OCI-LY7 (cell line): ENCODE results near the gene MTNR1B. TPM values are rescaled to one million over a fixed set of nuclear protein-coding genes. Genes with fewer than 3 reads are reported as not detected.

ENCODE experiments used
- BruUV-seq: library from RNA; stranded (reverse); fragments of 400-500 nt; replicated peaks from 2 replicates; lab custom pipeline; 2021; lab: Mats Ljungman, UMichigan
- CTCF ChIA-PET: fragments of 300-600 bp; sonication (Branson Sonifier 250); formaldehyde crosslinking; loops from one replicate; lab custom pipeline; 2022; ENCODE audit warnings: antibody characterized with exemption; ENCODE audit not compliant: unreplicated experiment; lab: Charles Lee
- POLR2A ChIA-PET: fragments of 300-600 bp; sonication (Branson Sonifier 250); formaldehyde crosslinking; loops from one replicate; lab custom pipeline; 2022; ENCODE audit warnings: antibody characterized with exemption; lab: Charles Lee
- DNase-seq: peaks from one replicate; pipeline ENCODE4 v3.0.0-alpha.2; 2015; ENCODE audit warnings: low spot score
- H2AFZ ChIP-seq: fragments of 200-600 bp; sonication (generic), shearing (Covaris generic); 2 replicates; pipeline ENCODE4 v1.6.1; 2014; ENCODE audit warnings: mild to moderate bottlenecking, antibody characterized with exemption, low read length, moderate library complexity
- H3K27ac ChIP-seq: fragments of 200-600 bp; sonication (generic); 2 replicates; pipeline ENCODE4 v1.5.1; 2014; ENCODE audit warnings: mixed run types, low read depth, mild to moderate bottlenecking, moderate library complexity, low read length, inconsistent platforms; ENCODE audit not compliant: poor library complexity, severe bottlenecking
- H3K36me3 ChIP-seq: fragments of 200-600 bp; sonication (generic); 2 replicates; pipeline ENCODE4 v1.6.1; 2014; ENCODE audit warnings: mild to moderate bottlenecking, antibody characterized with exemption, low read length, moderate library complexity, mixed read lengths; ENCODE audit not compliant: insufficient read depth
- H3K4me1 ChIP-seq: fragments of 200-600 bp; sonication (generic); 2 replicates; pipeline ENCODE4 v1.5.1; 2014; ENCODE audit warnings: mild to moderate bottlenecking, low read length; ENCODE audit not compliant: insufficient read depth, poor library complexity, severe bottlenecking
- H3K4me2 ChIP-seq: fragments of 200-600 bp; sonication (generic); 2 replicates; pipeline ENCODE4 v1.6.1; 2014; ENCODE audit warnings: mild to moderate bottlenecking, low read length
- H3K4me3 ChIP-seq: fragments of 200-600 bp; sonication (generic); 2 replicates; pipeline ENCODE4 v1.5.1; 2014; ENCODE audit warnings: mild to moderate bottlenecking, low read depth, low read length; ENCODE audit not compliant: poor library complexity, severe bottlenecking
- H3K79me2 ChIP-seq: fragments of 200-600 bp; sonication (generic); 2 replicates; pipeline ENCODE4 v1.6.1; 2016; ENCODE audit warnings: low read depth, mild to moderate bottlenecking, low read length, moderate library complexity, mixed read lengths; ENCODE audit not compliant: insufficient read depth
- H3K9me2 ChIP-seq: fragments of 200-600 bp; sonication (generic); 2 replicates; pipeline ENCODE4 v1.6.1; 2016; ENCODE audit warnings: mild to moderate bottlenecking, low read length, mixed read lengths; ENCODE audit not compliant: insufficient read depth
- H3K9me3 ChIP-seq: fragments of 200-600 bp; sonication (generic); 2 replicates; pipeline ENCODE4 v1.6.1; 2014; ENCODE audit warnings: mild to moderate bottlenecking, mixed run types, low read length, mixed read lengths
- H4K20me1 ChIP-seq: fragments of 200-600 bp; sonication (generic); 2 replicates; pipeline ENCODE4 v1.6.1; 2014; ENCODE audit warnings: mild to moderate bottlenecking, antibody characterized with exemption, low read length, moderate library complexity, mixed read lengths; ENCODE audit not compliant: insufficient read depth
- CTCF ChIP-seq: fragments of 200-600 bp; sonication (generic); conservative IDR thresholded peaks from 2 replicates; pipeline ENCODE4 v1.5.1; 2014; ENCODE audit warnings: mild to moderate bottlenecking, antibody characterized with exemption, low read length, moderate library complexity, mixed read lengths
- EZH2phosphoT487 ChIP-seq: fragments of 200-600 bp; sonication (generic); IDR thresholded peaks from 2 replicates; pipeline ENCODE4 v1.6.1; 2018; ENCODE audit warnings: low read depth, borderline replicate concordance, mild to moderate bottlenecking, mixed run types, antibody characterized with exemption, low read length, moderate library complexity, mixed read lengths
- intact Hi-C: fragments of 100-400 bp; cut with micrococcal nuclease; formaldehyde crosslinking; loops from one replicate; pipeline ENCODE4 v1.10.0; 2022; ENCODE audit not compliant: unreplicated experiment
- total RNA-seq, 2 experiments: library from RNA; depleted of rRNA in 1 of 2; stranded (reverse); fragments of >200 nt in 1 of 2; shearing (Covaris generic) in 1 of 2; gene quantifications; 2 replicates each; pipeline ENCODE4 v1.2.3, GENCODE V29; 2014 to 2022

Gene MTNR1B
- total RNA-seq, 2 experiments from 2014 or later = not detected

- H3K36me3 ChIP-seq = no peaks in the 10 kb centered on the region
Measured at GRCh38 chr11:92969293-92969633, 188 bp upstream of the MTNR1B start.

DNA sequence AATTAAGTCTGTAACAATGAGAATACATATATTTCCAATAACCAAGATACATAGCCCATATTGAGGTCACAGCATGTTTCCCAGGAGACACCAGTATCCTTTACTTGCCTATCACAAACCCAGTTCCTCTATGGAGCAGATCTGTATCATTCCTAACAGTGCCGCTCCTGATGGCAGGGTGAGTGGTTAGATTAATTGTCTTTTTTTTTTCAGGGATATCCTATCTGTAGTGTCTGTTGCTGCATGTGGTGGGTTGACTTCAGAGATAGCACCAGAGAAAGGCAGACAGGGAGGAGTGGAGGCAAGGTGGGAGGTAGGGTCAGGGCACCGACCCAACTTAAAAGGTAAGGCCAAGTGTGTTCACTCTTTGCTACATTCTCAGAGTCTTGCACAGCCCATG lies 2.8 kb downstream of the MTNR1B start:
- no peaks in the 10 kb centered on the region for H3K9me2 ChIP-seq
- no peak overlapping the region for H2AFZ ChIP-seq
- H3K4me1 ChIP-seq = no peaks in the 10 kb centered on the region
- no peaks in the 10 kb centered on the region for H3K36me3 ChIP-seq
- POLR2A ChIA-PET = no interaction called here
- no peak overlapping the region for H3K4me3 ChIP-seq
- H4K20me1 ChIP-seq = no peaks in the 10 kb centered on the region
- no peak overlapping the region for H3K27ac ChIP-seq
- BruUV-seq = no TSS peak
- no peak for TF ChIP-seq CTCF
- no peak for TF ChIP-seq EZH2phosphoT487
- H3K79me2 ChIP-seq = no peaks in the 10 kb centered on the region
- no peaks in the 10 kb centered on the region for H3K9me3 ChIP-seq
- no peak overlapping the region for H3K4me2 ChIP-seq
- CTCF ChIA-PET = no interaction called here
- DNase-seq = no peak
- intact Hi-C loops = no loop called here

More at GRCh38 chr11:92969293-92969633, 188 bp upstream of the MTNR1B start:
- no peak for TF ChIP-seq EZH2phosphoT487
- no peak for TF ChIP-seq CTCF
- Histone ChIP-seq H3K4me2 (no peak overlapping the region), H3K9me2 (no peaks in the 10 kb centered on the region), H4K20me1 (no peaks in the 10 kb centered on the region), H3K79me2 (no peaks in the 10 kb centered on the region), H3K4me3 (no peak overlapping the region), H3K4me1 (no peaks in the 10 kb centered on the region), H3K27ac (no peak overlapping the region), H2AFZ (no peak overlapping the region), H3K9me3 (no peaks in the 10 kb centered on the region)
- CTCF ChIA-PET = no interaction called here
- BruUV-seq = no TSS peak
- intact Hi-C loops = no loop called here
- DNase-seq = no peak
- POLR2A ChIA-PET = no interaction called here

DNA sequence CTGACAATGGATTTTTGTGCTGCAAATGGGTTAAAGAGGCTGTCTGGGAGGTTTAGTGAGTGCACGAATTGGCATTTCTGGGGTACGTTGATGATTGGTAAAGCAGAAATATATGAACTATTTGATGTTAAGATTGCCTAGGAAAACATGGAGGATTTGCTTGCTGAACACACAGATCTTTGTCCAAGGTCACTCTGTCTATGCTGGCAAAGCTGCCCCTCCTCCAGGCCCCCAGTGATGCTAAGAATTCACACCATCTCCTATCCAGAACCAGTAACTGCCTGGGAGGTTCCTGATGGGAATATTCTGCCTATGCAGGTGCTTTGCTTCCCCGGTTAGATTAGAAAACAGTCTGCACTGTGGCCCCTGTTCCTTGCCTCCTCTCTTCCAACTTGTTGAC lies 5.8 kb downstream of the MTNR1B start:
- no peak overlapping the region for H3K4me3 ChIP-seq
- no peaks in the 10 kb centered on the region for H3K4me1 ChIP-seq
- no peaks in the 10 kb centered on the region for H3K9me2 ChIP-seq
- no peaks in the 10 kb centered on the region for H4K20me1 ChIP-seq
- ChIA-PET CTCF (no interaction called here), POLR2A (no interaction called here)
- H3K27ac ChIP-seq = no peak overlapping the region
- no peak overlapping the region for H3K4me2 ChIP-seq
- no peaks in the 10 kb centered on the region for H3K36me3 ChIP-seq
- no peaks in the 10 kb centered on the region for H3K9me3 ChIP-seq
- TF ChIP-seq CTCF = no peak
- TF ChIP-seq EZH2phosphoT487 = no peak
- no TSS peak for BruUV-seq
- intact Hi-C loops = no loop called here
- no peaks in the 10 kb centered on the region for H3K79me2 ChIP-seq
- no peak overlapping the region for H2AFZ ChIP-seq
- no peak for DNase-seq
